ENCODE results near the gene SIDT2. TPM values are rescaled to one million over a fixed set of nuclear protein-coding genes. Genes with fewer than 3 reads are reported as not detected.

The SIDT2 gene
- total and polyA plus RNA-seq, 2 of the 4 experiments (the other 2 are of a cell fraction) = 7.3 to 30.3 TPM

- Histone ChIP-seq H3K56ac (ENCODE audit: extremely low read depth, insufficient read depth, low read length) (no peak overlapping the region), H3K18ac (ENCODE audit: low read depth, low read length) (no peak overlapping the region), H4K91ac (ENCODE audit: insufficient read depth, low read depth, low read length) (no peak overlapping the region), H4K8ac (ENCODE audit: low read depth in 2 of 2, low read length in 2 of 2) (peak overlapping the region in 1 of 2 experiments; percentile 30; a peak in 1 of 4 replicates), H3K36me3 (ENCODE audit: control insufficient read depth, insufficient read depth, low read length) (peaks cover 45% of the 10 kb centered on the region), H3K27ac (ENCODE audit: insufficient read depth, low read length) (peak overlapping the region; percentile 33; the same call in 1 of the 2 replicates), H3K27me3 (ENCODE audit: control insufficient read depth, insufficient read depth, low read length) (no peaks in the 10 kb centered on the region), H3K9me1 (ENCODE audit: insufficient read depth, low read length) (peaks cover 19% of the 10 kb centered on the region), H2BK5ac (ENCODE audit: low read depth, low read length, poor library complexity, severe bottlenecking) (no peak overlapping the region), H3K4me1 (ENCODE audit: control insufficient read depth, insufficient read depth, low read length) (peaks cover 34% of the 10 kb centered on the region), H3K9ac (ENCODE audit: low read depth, low read length) (peak overlapping the region; percentile 29; the same call in 1 of the 2 replicates), H3K4me3 (ENCODE audit: insufficient read depth, low read depth, low read length) (no peak overlapping the region), H2BK120ac (ENCODE audit: low read depth, low read length) (no peak overlapping the region), H4K5ac (ENCODE audit: low read depth, low read length) (no peak overlapping the region), H2AFZ (replicated peaks; ENCODE audit: low read length, poor library complexity) (no peak overlapping the region), H3K9me3 (ENCODE audit: control insufficient read depth, insufficient read depth, low read length) (no peaks in the 10 kb centered on the region), H3K4me2 (ENCODE audit: low read depth, low read length) (no peak overlapping the region), H2BK20ac (ENCODE audit: low read depth, low read length) (no peak overlapping the region), H2AK9ac (replicated peaks; ENCODE audit: low read depth, low read length, poor library complexity) (no peak overlapping the region), H2BK15ac (ENCODE audit: low read depth, low read length) (no peak overlapping the region), H3K4ac (ENCODE audit: low read depth, low read length) (no peak overlapping the region; the same call in 1 of the 2 replicates), H3K14ac (replicated peaks; ENCODE audit: low read depth, low read length) (no peak overlapping the region), H4K20me1 (ENCODE audit: insufficient read depth, low read length) (peaks cover 58% of the 10 kb centered on the region), H2AK5ac (ENCODE audit: low read depth, low read length) (0 out of 2 replicates have a peak overlapping the region, but pooled peaks have one; percentile 12), H3K23ac (ENCODE audit: low read depth, low read length) (peak overlapping the region; percentile 40; the same call in 1 of the 2 replicates), H3K79me1 (ENCODE audit: low read depth in 1 of 2, low read length in 2 of 2) (peaks cover 20 to 49% of the 10 kb centered on the region in 2 experiments)
- ATAC-seq (ENCODE audit: low read depth) = no peak
- POLR2A ChIA-PET (ENCODE audit: unreplicated experiment) = interaction anchor here (0.6 kb wide), 1 partner anchor 24 kb away, joined by 3 read pairs; no protein-coding TSS in a partner anchor
- intact Hi-C loops (cut with micrococcal nuclease) (no loop called here), in situ Hi-C loops (cut with MboI; ENCODE audit: low sequenced_read_pairs) (no loop called here), dilution Hi-C loops (cut with HindIII; ENCODE audit: low sequenced_read_pairs, unreplicated experiment) (no loop called here)
- no peak for DNase-seq
- CTCF ChIA-PET = no interaction called here
- 62% methylated on average over 7 of the region's 17 CpGs; no CpG with 5 or more reads in 1 of the 2 experiments for WGBS, 2 experiments (ENCODE audit: extremely low coverage in 2 of 2, insufficient read length in 1 of 2)
- TSS peak; percentile 78 for BruUV-seq (replicated peaks)
- no peak for TF ChIP-seq RCOR1 (IDR thresholded peaks at IDR 0.05; ENCODE audit: insufficient replicate concordance, low read length)
- no peak for TF ChIP-seq RAD21 (IDR thresholded peaks at IDR 0.05; ENCODE audit: low read length)
- TF ChIP-seq POLR2A (IDR thresholded peaks at IDR 0.05; ENCODE audit: low read depth, low read length) = no peak
- TF ChIP-seq USF2 (IDR thresholded peaks at IDR 0.05; ENCODE audit: low read depth, low read length) = no peak
- no peak for TF ChIP-seq CTCF (conservative IDR thresholded peaks at IDR 0.05; ENCODE audit: low read depth, low read length)
- TF ChIP-seq ELK1 (IDR thresholded peaks at IDR 0.05; ENCODE audit: borderline replicate concordance, low read depth, low read length) = no peak
- no peak for TF ChIP-seq MXI1 (IDR thresholded peaks at IDR 0.05; ENCODE audit: borderline replicate concordance, low read depth, low read length)
- TF ChIP-seq CHD1 (IDR thresholded peaks at IDR 0.05; ENCODE audit: low read depth, low read length) = no peak
- TF ChIP-seq RFX5 (IDR thresholded peaks at IDR 0.05; ENCODE audit: low read depth, low read length) = no peak
- TF ChIP-seq MAFK (IDR thresholded peaks at IDR 0.05; ENCODE audit: low read depth, low read length) = no peak
- TF ChIP-seq BHLHE40 (IDR thresholded peaks at IDR 0.05; ENCODE audit: low read depth, low read length) = no peak
- TF ChIP-seq FOS (IDR thresholded peaks at IDR 0.05; ENCODE audit: low read depth, low read length) = no peak
- no peak for TF ChIP-seq CEBPB (IDR thresholded peaks at IDR 0.05; ENCODE audit: low read depth, low read length)
- TF ChIP-seq NFE2L2 (IDR thresholded peaks at IDR 0.05; ENCODE audit: low read depth, low read length) = no peak
- TF ChIP-seq MAZ (IDR thresholded peaks at IDR 0.05; ENCODE audit: borderline replicate concordance, low read depth, low read length) = no peak
Measured at GRCh38 chr11:117204283-117205080, 25.9 kb downstream of the SIDT2 start.
